Measurements from ENCODE around the gene COP1.

GRCh38 chr1:176203735-176204134 is 3.4 kb downstream of the COP1 start:
- TF ChIP-seq CTCF (IDR thresholded peaks at IDR 0.05; ENCODE audit: low read depth, low read length) (no peak), POLR2A (IDR thresholded peaks at IDR 0.05; ENCODE audit: extremely low read depth, insufficient read length) (no peak), MYC (IDR thresholded peaks at IDR 0.05; ENCODE audit: low read depth, low read length) (no peak)

Measured in NB4 (cell line).